GM19397 (cell line): ENCODE data around the gene GSG1L.

Source experiments
- ATAC-seq: cut with Tn5 transposase; IDR thresholded peaks from one replicate; pipeline ENCODE4 v1.9.1; 2021; ENCODE audit warnings: mild to moderate bottlenecking, moderate library complexity; ENCODE audit not compliant: unreplicated experiment

Gene GSG1L

GRCh38 chr16:27764869-27765675, 298.4 kb downstream of the GSG1L start:
- no peak for ATAC-seq

- ATAC-seq = no peak
Observed at GRCh38 chr16:27764427-27764826, 299.1 kb downstream of the GSG1L start.

- no peak for ATAC-seq
Observed at GRCh38 chr16:27762441-27762840, 301.1 kb downstream of the GSG1L start.

- no peak for ATAC-seq
Observed at GRCh38 chr16:27761816-27762215, 301.7 kb downstream of the GSG1L start.

- no peak for ATAC-seq
Observed at GRCh38 chr16:27760789-27761176, 302.7 kb downstream of the GSG1L start.

GRCh38 chr16:27759967-27760788, 303.3 kb downstream of the GSG1L start:
- ATAC-seq = no peak

GRCh38 chr16:27759301-27759871, 304.1 kb downstream of the GSG1L start:
- no peak for ATAC-seq

GRCh38 chr16:27758544-27758943, 305.0 kb downstream of the GSG1L start:
- no peak for ATAC-seq

GRCh38 chr16:27756206-27756970, 307.1 kb downstream of the GSG1L start:
- no peak for ATAC-seq

GRCh38 chr16:27754788-27755690, 308.5 kb downstream of the GSG1L start:
- no peak for ATAC-seq

GRCh38 chr16:27753563-27753962, 310.0 kb downstream of the GSG1L start:
- no peak for ATAC-seq

GRCh38 chr16:27752241-27752640, 311.3 kb downstream of the GSG1L start:
- ATAC-seq = no peak

GRCh38 chr16:27751676-27752075, 311.8 kb downstream of the GSG1L start:
- no peak for ATAC-seq

GRCh38 chr16:27751233-27751632, 312.3 kb downstream of the GSG1L start:
- no peak for ATAC-seq

- no peak for ATAC-seq
Observed at GRCh38 chr16:27749946-27750345, 313.6 kb downstream of the GSG1L start.

GRCh38 chr16:27749547-27749875, 314.0 kb downstream of the GSG1L start:
- no peak for ATAC-seq

- ATAC-seq = no peak
Observed at GRCh38 chr16:27748868-27749546, 314.5 kb downstream of the GSG1L start.

- ATAC-seq = no peak
Observed at GRCh38 chr16:27747946-27748345, 315.6 kb downstream of the GSG1L start.

GRCh38 chr16:27746076-27746855, 317.2 kb downstream of the GSG1L start:
- ATAC-seq = no peak
